SU-DHL-6 (cell line): ENCODE results near the gene ITGA11.

Experiments used
- EZH2phosphoT487 ChIP-seq: fragments of 200-600 bp; sonication (generic), shearing (Covaris generic); conservative IDR thresholded peaks from 2 replicates; pipeline ENCODE4 v1.6.1; 2018; ENCODE audit warnings: mild to moderate bottlenecking, antibody characterized with exemption, low read length, moderate library complexity, mixed read lengths
- TF ChIP-seq, protein P1 (sequence below): fragments of 200-600 bp; sonication (generic); IDR thresholded peaks from one replicate; pipeline ENCODE4 v1.5.1; 2017; ENCODE audit warnings: antibody characterized with exemption, mild to moderate bottlenecking, low read length, moderate library complexity; ENCODE audit not compliant: insufficient read depth, poor library complexity, severe bottlenecking

DNA sequence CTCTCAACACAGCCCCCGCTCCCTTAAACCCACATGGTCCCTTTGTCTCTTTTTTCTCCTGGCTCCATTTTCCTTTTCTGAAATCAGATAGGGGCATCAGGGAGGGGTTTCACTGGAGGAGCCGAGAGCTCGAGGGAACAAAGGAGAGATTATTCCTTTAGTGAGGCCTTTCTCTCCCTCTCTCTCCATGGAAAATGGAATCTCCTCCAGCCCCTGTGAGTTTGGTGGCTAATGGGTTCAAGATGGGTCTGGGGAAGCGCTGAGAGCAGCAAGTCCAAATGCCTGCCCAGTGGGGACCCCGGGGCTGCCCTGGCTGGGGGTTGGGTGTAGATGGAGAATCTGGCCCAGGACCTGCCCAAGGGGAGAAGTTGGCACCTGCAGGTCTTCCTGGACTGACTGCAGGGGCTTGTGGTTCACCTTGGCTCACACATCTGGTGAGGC is 56.8 kb downstream of the ITGA11 start:
- TF ChIP-seq, protein P1, sequence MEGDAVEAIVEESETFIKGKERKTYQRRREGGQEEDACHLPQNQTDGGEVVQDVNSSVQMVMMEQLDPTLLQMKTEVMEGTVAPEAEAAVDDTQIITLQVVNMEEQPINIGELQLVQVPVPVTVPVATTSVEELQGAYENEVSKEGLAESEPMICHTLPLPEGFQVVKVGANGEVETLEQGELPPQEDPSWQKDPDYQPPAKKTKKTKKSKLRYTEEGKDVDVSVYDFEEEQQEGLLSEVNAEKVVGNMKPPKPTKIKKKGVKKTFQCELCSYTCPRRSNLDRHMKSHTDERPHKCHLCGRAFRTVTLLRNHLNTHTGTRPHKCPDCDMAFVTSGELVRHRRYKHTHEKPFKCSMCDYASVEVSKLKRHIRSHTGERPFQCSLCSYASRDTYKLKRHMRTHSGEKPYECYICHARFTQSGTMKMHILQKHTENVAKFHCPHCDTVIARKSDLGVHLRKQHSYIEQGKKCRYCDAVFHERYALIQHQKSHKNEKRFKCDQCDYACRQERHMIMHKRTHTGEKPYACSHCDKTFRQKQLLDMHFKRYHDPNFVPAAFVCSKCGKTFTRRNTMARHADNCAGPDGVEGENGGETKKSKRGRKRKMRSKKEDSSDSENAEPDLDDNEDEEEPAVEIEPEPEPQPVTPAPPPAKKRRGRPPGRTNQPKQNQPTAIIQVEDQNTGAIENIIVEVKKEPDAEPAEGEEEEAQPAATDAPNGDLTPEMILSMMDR, result no peak
- TF ChIP-seq EZH2phosphoT487, result no peak
